Gastroesophageal sphincter (tissue), 4 donors: ENCODE results near the gene EIPR1. TPM values are rescaled to one million over a fixed set of nuclear protein-coding genes. Genes with fewer than 3 reads are reported as not detected.

Experiments used
- ATAC-seq: fragments of 150-250 bp; one replicate; pipeline ENCODE4 v1.9.1; 2016; ENCODE audit warnings: mild to moderate bottlenecking, moderate library complexity
- H3K27ac ChIP-seq, 4 donors: fragments of 200-600 bp; sonication (generic) in 3 of 4; 1 replicate in 3 of 4; 2 replicates in 1 of 4; pipeline ENCODE4 v1.5.1; 2016 to 2019
- H3K27me3 ChIP-seq: fragments of 200-600 bp; sonication (generic); one replicate; pipeline ENCODE4 v1.5.1; 2019
- H3K36me3 ChIP-seq, 2 donors: fragments of 200-600 bp; sonication (generic); one replicate each; pipeline ENCODE4 v1.5.1; 2019; ENCODE audit warnings: control low read depth in 1 of 2
- H3K4me1 ChIP-seq, 3 donors: fragments of 200-600 bp; sonication (generic); 1 replicate in 2 of 3; 2 replicates in 1 of 3; pipeline ENCODE4 v1.5.1; 2016 to 2019; ENCODE audit warnings: control low read depth in 2 of 3
- H3K4me3 ChIP-seq, 2 donors: fragments of 200-600 bp; sonication (generic); one replicate each; pipeline ENCODE4 v1.5.1; 2019; ENCODE audit warnings: mild to moderate bottlenecking in 1 of 2, moderate library complexity in 1 of 2
- H3K9me3 ChIP-seq, 3 donors: fragments of 200-600 bp; sonication (generic); one replicate each; pipeline ENCODE4 v1.5.1; 2017 to 2019; ENCODE audit warnings: control low read depth in 2 of 3
- EP300 ChIP-seq: sonication (generic); formaldehyde crosslinking; IDR thresholded peaks from one replicate; pipeline ENCODE4 v1.6.1; 2017; ENCODE audit warnings: antibody characterized with exemption, mild to moderate bottlenecking
- POLR2A ChIP-seq, 2 donors: fragments of 450-650 bp; IDR thresholded peaks; one replicate each; pipeline ENCODE4 v1.6.1; 2017; ENCODE audit warnings: antibody characterized with exemption in 2 of 2, mild to moderate bottlenecking in 2 of 2, moderate library complexity in 1 of 2
- POLR2AphosphoS5 ChIP-seq: sonication (generic); formaldehyde crosslinking; IDR thresholded peaks from one replicate; pipeline ENCODE4 v1.6.1; 2017; ENCODE audit warnings: antibody characterized with exemption
- WGBS, 2 donors: methylation state at CpG; one replicate each; pipeline ENCODE4 v1.1.5; 2018; ENCODE audit warnings: low coverage in 1 of 2; 5-methylcytosine and 5-hydroxymethylcytosine counted together
- total RNA-seq, 4 donors: library from RNA; depleted of rRNA; stranded (reverse); fragments of >200 nt; gene quantifications; one replicate each; pipeline ENCODE4 v1.1.0, GENCODE V29; 2016
- TF ChIP-seq, protein P1 (sequence below), 4 experiments: fragments of 200-600 bp in 2 of 4; fragments of 450-650 bp in 2 of 4; sonication (generic) in 1 of 4; IDR thresholded peaks; one replicate each; pipeline ENCODE4 v1.5.1; 2017 to 2019; ENCODE audit warnings: antibody characterized with exemption in 4 of 4, mild to moderate bottlenecking in 2 of 4, moderate library complexity in 2 of 4

Gene EIPR1
- total RNA-seq, 4 donors from 2014 or later: 11.3 to 26.8 (median 22.2) TPM

DNA sequence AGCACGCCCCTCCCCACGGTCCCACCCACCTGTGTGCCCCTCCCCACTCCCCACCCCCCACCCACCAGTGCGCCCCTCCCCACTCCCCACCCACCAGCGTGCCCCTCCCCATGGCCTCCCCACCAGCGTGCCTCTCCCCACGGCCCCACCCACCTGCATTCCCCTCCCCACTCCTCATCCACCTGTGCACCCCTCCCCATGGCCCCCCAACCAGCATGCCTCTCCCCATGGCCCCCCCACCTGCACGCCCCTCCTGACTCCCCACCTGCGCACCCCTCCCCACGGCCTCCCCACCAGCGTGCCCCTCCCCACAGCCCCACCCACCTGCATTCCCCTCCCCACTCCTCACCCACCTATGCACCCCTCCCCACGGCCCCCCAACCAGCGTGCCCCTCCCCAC, 190.2 kb downstream of the EIPR1 start:
- Histone ChIP-seq H3K4me1 (no peaks in the 10 kb centered on the region), H3K27me3 (no peaks in the 10 kb centered on the region), H3K27ac (no peak overlapping the region), H3K9me3 (no peaks in the 10 kb centered on the region), H3K4me3 (no peak overlapping the region), H3K36me3 (peaks cover 0 to 49% of the 10 kb centered on the region in 2 donors)
- ATAC-seq: no peak
- WGBS, 2 donors: no CpG with 5 or more reads among the region's 12 CpGs
- TF ChIP-seq, protein P1, sequence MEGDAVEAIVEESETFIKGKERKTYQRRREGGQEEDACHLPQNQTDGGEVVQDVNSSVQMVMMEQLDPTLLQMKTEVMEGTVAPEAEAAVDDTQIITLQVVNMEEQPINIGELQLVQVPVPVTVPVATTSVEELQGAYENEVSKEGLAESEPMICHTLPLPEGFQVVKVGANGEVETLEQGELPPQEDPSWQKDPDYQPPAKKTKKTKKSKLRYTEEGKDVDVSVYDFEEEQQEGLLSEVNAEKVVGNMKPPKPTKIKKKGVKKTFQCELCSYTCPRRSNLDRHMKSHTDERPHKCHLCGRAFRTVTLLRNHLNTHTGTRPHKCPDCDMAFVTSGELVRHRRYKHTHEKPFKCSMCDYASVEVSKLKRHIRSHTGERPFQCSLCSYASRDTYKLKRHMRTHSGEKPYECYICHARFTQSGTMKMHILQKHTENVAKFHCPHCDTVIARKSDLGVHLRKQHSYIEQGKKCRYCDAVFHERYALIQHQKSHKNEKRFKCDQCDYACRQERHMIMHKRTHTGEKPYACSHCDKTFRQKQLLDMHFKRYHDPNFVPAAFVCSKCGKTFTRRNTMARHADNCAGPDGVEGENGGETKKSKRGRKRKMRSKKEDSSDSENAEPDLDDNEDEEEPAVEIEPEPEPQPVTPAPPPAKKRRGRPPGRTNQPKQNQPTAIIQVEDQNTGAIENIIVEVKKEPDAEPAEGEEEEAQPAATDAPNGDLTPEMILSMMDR (IDR thresholded peaks at IDR 0.05): no peak
- TF ChIP-seq POLR2AphosphoS5 (no peak), POLR2A (IDR thresholded peaks at IDR 0.05) (no peak), EP300 (no peak)

DNA sequence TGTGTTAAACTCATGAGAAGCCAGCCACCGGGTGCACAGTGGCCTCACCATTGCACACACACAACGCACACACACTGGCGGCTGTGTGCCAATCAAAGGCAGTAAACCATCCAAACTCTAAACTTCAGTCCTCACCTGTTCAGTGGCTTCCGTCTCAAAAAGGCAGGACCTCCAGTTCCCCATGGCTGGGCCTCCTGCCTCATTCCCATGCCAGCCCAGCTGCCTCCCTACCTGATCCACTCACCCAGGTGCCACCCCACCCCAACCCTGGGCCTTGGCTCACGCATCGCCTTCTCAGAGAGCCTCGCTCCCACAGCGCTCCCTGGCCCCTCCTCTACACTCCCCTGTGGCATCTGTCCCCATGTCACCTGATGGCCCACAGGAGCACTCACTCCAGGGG, 190.9 kb downstream of the EIPR1 start:
- Histone ChIP-seq H3K4me1 (no peaks in the 10 kb centered on the region), H3K9me3 (no peaks in the 10 kb centered on the region), H3K4me3 (no peak overlapping the region), H3K27me3 (no peaks in the 10 kb centered on the region), H3K27ac (no peak overlapping the region), H3K36me3 (peaks cover 0 to 42% of the 10 kb centered on the region in 2 donors)
- WGBS, 2 donors: 95 to 100% methylated on average over 5 to 6 of the region's 8 CpGs
- TF ChIP-seq POLR2AphosphoS5 (no peak), POLR2A (IDR thresholded peaks at IDR 0.05) (no peak), EP300 (no peak)
- TF ChIP-seq, protein P1 (IDR thresholded peaks at IDR 0.05): no peak
- ATAC-seq: no peak

DNA sequence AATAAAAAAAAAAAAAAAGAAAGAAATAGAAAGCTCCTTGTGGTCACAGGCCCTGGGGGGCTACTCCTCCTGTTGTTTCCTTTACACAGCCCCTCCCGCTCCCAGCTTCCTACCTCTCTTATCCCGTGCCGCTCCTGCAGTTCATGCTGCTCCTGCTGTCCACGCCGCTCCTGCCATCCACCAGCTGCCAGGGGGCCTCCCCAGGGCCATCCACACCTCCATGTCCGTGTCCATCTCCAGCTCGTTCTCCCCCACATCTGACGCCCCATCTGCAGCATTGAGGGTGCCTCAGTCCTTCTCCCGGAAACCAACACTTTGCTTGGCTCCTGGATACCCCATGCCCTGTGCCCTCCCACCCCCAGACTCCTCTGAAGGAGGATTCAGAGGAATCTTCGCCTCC, 191.7 kb downstream of the EIPR1 start:
- H3K4me3 ChIP-seq: no peak overlapping the region
- no peaks in the 10 kb centered on the region for H3K4me1 ChIP-seq
- H3K36me3 ChIP-seq: peaks cover 0 to 34% of the 10 kb centered on the region in 2 donors
- TF ChIP-seq POLR2AphosphoS5: no peak
- no peak for TF ChIP-seq POLR2A (IDR thresholded peaks at IDR 0.05)
- TF ChIP-seq, protein P1 (IDR thresholded peaks at IDR 0.05): no peak
- TF ChIP-seq EP300: no peak
- H3K9me3 ChIP-seq: no peaks in the 10 kb centered on the region
- WGBS, 2 donors: 95 to 98% methylated on average over 5 to 7 of the region's 10 CpGs
- no peak overlapping the region for H3K27ac ChIP-seq
- ATAC-seq: no peak
- H3K27me3 ChIP-seq: no peaks in the 10 kb centered on the region

DNA sequence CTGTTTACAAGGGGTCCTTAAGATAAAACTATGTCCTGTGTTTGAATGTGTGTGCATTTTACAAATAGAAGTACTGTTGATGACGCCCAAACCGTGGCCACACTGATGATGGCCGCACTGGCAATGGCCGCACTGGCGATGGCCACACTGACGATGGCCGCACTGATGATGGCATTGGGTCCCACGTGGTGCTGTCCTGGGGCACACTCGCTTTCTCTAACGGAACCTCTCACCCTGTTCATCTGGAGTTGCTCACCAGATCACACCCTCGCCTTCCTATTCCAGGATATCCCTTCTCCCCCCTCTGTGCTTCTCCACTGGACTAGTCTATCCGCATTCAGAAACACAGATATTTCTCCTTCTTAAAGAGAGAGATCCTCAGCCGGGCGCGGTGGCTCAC, 192.4 kb downstream of the EIPR1 start:
- Histone ChIP-seq H3K36me3 (peaks cover 0 to 28% of the 10 kb centered on the region in 2 donors), H3K9me3 (no peaks in the 10 kb centered on the region), H3K4me3 (no peak overlapping the region), H3K27me3 (no peaks in the 10 kb centered on the region), H3K4me1 (no peaks in the 10 kb centered on the region), H3K27ac (no peak overlapping the region)
- no peak for ATAC-seq
- TF ChIP-seq EP300 (no peak), POLR2A (IDR thresholded peaks at IDR 0.05) (no peak), POLR2AphosphoS5 (no peak)
- TF ChIP-seq, protein P1 (IDR thresholded peaks at IDR 0.05): no peak
- no CpG with 5 or more reads among the region's 15 CpGs for WGBS, 2 donors

DNA sequence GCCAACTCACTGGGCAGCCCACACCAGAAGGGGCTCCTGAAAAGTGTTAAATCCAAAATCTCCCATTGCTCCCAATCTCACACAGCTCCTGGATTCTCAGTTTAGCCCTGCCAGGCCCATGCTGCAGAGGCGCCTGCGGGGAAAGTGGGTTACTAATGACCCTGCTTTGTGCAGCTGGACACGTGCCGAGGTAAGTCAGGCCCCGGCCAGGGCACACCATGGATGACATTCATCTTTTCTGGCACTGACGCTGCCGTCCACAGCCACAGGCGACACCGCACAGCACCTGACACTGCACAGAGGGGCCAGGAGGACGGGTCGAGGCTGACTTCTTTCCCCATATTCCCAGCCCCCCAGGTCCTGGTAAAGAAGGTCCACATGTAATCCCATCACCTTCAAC, 193.5 kb downstream of the EIPR1 start:
- H3K36me3 ChIP-seq: peaks cover 0 to 19% of the 10 kb centered on the region in 2 donors
- no peaks in the 10 kb centered on the region for H3K27me3 ChIP-seq
- no CpG with 5 or more reads among the region's 11 CpGs for WGBS, 2 donors
- H3K4me1 ChIP-seq: no peaks in the 10 kb centered on the region
- no peak overlapping the region for H3K4me3 ChIP-seq
- ATAC-seq: no peak
- TF ChIP-seq POLR2AphosphoS5 (no peak), EP300 (no peak), POLR2A (IDR thresholded peaks at IDR 0.05) (no peak)
- TF ChIP-seq, protein P1 (IDR thresholded peaks at IDR 0.05): no peak
- H3K9me3 ChIP-seq: no peaks in the 10 kb centered on the region
- no peak overlapping the region for H3K27ac ChIP-seq
